Femur (tissue), 1 donor: ENCODE results near the gene YWHAE.
"Not testable (repeated sequence)": the region's sequence is repeated elsewhere in the genome, so short reads cannot be mapped to it uniquely, and the experiment has no call there.

Experiments
- DNase-seq: peaks from one replicate; pipeline ENCODE4 v3.0.0-alpha.2; 2017

Gene YWHAE

GRCh38 chr17:1373707-1374237, 26.2 kb downstream of the YWHAE start:
- no peak for DNase-seq

- no peak for DNase-seq
Measured at GRCh38 chr17:1372618-1373017, 27.4 kb downstream of the YWHAE start.

- no peak for DNase-seq
Measured at GRCh38 chr17:1371893-1372590, 28.0 kb downstream of the YWHAE start.

- DNase-seq, result no peak
Measured at GRCh38 chr17:1368588-1368987, 31.4 kb downstream of the YWHAE start.

GRCh38 chr17:1367351-1367745, 32.7 kb downstream of the YWHAE start:
- no peak for DNase-seq

GRCh38 chr17:1366234-1366633, 33.8 kb downstream of the YWHAE start:
- DNase-seq, result no peak

- peak; percentile 75 for DNase-seq
Measured at GRCh38 chr17:1365445-1366039, 34.5 kb downstream of the YWHAE start.

GRCh38 chr17:1362964-1363363, 37.1 kb downstream of the YWHAE start:
- peak; percentile 40 for DNase-seq

- no peak for DNase-seq
Measured at GRCh38 chr17:1362065-1362848, 37.8 kb downstream of the YWHAE start.

- DNase-seq, result no peak
Measured at GRCh38 chr17:1360975-1361374, 39.0 kb downstream of the YWHAE start.

GRCh38 chr17:1360315-1360714, 39.7 kb downstream of the YWHAE start:
- not testable (repeated sequence) for DNase-seq

GRCh38 chr17:1354030-1354429, 46.0 kb downstream of the YWHAE start:
- DNase-seq, result no peak

GRCh38 chr17:1352530-1352929, 47.5 kb downstream of the YWHAE start:
- not testable (repeated sequence) for DNase-seq

GRCh38 chr17:1351971-1352370, 48.1 kb downstream of the YWHAE start:
- DNase-seq, result no peak

- no peak for DNase-seq
Measured at GRCh38 chr17:1351275-1351674, 48.7 kb downstream of the YWHAE start.

GRCh38 chr17:1347589-1348323, 52.3 kb downstream of the YWHAE start:
- DNase-seq, result no peak

GRCh38 chr17:1344521-1344920, 55.5 kb downstream of the YWHAE start:
- DNase-seq, result no peak

- DNase-seq, result no peak
Measured at GRCh38 chr17:1343554-1343953, 56.5 kb downstream of the YWHAE start.

GRCh38 chr17:1340371-1340770, 59.7 kb downstream of the YWHAE start:
- no peak for DNase-seq

GRCh38 chr17:1331708-1332107, 68.3 kb downstream of the YWHAE start:
- no peak for DNase-seq

GRCh38 chr17:1329745-1330343, 70.2 kb downstream of the YWHAE start:
- DNase-seq, result no peak

- no peak for DNase-seq
Measured at GRCh38 chr17:1328437-1328836, 71.6 kb downstream of the YWHAE start.

- no peak for DNase-seq
Measured at GRCh38 chr17:1325766-1326165, 74.3 kb downstream of the YWHAE start.
